Fibroblast of lung (primary cell): ENCODE results near the gene RPS14. TPM values are rescaled to one million over a fixed set of nuclear protein-coding genes. Genes with fewer than 3 reads are reported as not detected.
A peak's percentile ranks its signal among the peaks of the same experiment; 100 is the strongest.

ENCODE experiments used
- DNase-seq, 2 donors: peaks; one replicate each; pipeline versions ENCODE4 v3.0.0 to v3.0.0-alpha.2; 2010; ENCODE audit warnings: low read depth in 2 of 2
- H2AFZ ChIP-seq: 2 replicates; pipeline ENCODE4 v1.5.1; 2012; ENCODE audit warnings: low read length, control low read depth, inconsistent platforms
- H3K27ac ChIP-seq: 2 replicates; pipeline ENCODE4 v1.5.1; 2011; ENCODE audit warnings: low read length, control low read depth; ENCODE audit not compliant: insufficient read depth
- H3K27me3 ChIP-seq: 2 replicates; pipeline ENCODE4 v1.5.1; 2011; ENCODE audit warnings: mild to moderate bottlenecking, low read length; ENCODE audit not compliant: control insufficient read depth, insufficient read depth
- H3K36me3 ChIP-seq: 2 replicates; pipeline ENCODE4 v1.5.1; 2011; ENCODE audit warnings: low read length; ENCODE audit not compliant: control insufficient read depth, insufficient read depth
- H3K4me1 ChIP-seq: 2 replicates; pipeline ENCODE4 v1.5.1; 2011; ENCODE audit warnings: low read length; ENCODE audit not compliant: control insufficient read depth, insufficient read depth; ENCODE audit errors: extremely low read depth
- H3K4me2 ChIP-seq: 2 replicates; pipeline ENCODE4 v1.5.1; 2011; ENCODE audit warnings: low read length, control low read depth; ENCODE audit not compliant: insufficient read depth; ENCODE audit errors: extremely low read depth
- H3K4me3 ChIP-seq, 4 experiments: fragments of 200-600 bp in 1 of 4; sonication (generic) in 1 of 4; replicated peaks in 1 of 4; 2 replicates each; pipeline ENCODE4 v1.5.1; 2011 to 2016; ENCODE audit warnings: low read length in 4 of 4, low read depth in 3 of 4, mild to moderate bottlenecking in 3 of 4, control low read depth in 2 of 4, inconsistent platforms in 1 of 4, mixed read lengths in 1 of 4; ENCODE audit not compliant: insufficient read depth in 1 of 4; ENCODE audit errors: control extremely low read depth in 1 of 4
- H3K79me2 ChIP-seq: 2 replicates; pipeline ENCODE4 v1.5.1; 2012; ENCODE audit warnings: mild to moderate bottlenecking, low read length, inconsistent platforms; ENCODE audit not compliant: control insufficient read depth, insufficient read depth
- H3K9ac ChIP-seq: 2 replicates; pipeline ENCODE4 v1.5.1; 2011; ENCODE audit warnings: mild to moderate bottlenecking, low read length, control low read depth; ENCODE audit not compliant: insufficient read depth
- H3K9me3 ChIP-seq: 2 replicates; pipeline ENCODE4 v1.5.1; 2012; ENCODE audit warnings: low read depth, low read length; ENCODE audit not compliant: control insufficient read depth, insufficient read depth
- H4K20me1 ChIP-seq: 2 replicates; pipeline ENCODE4 v1.5.1; 2011; ENCODE audit warnings: low read length; ENCODE audit not compliant: control insufficient read depth, insufficient read depth; ENCODE audit errors: extremely low read depth
- CTCF ChIP-seq, 2 donors: IDR thresholded peaks in 1 of 2; conservative IDR thresholded peaks in 1 of 2; 1 replicate in 1 of 2; 2 replicates in 1 of 2; pipeline ENCODE4 v1.5.1; 2011 to 2012; ENCODE audit warnings: low read length in 2 of 2, control low read depth in 1 of 2, inconsistent platforms in 1 of 2, low read depth in 1 of 2, mild to moderate bottlenecking in 1 of 2
- EZH2 ChIP-seq: IDR thresholded peaks from 2 replicates; pipeline ENCODE4 v1.5.1; 2012; ENCODE audit warnings: low read length, control low read depth, mild to moderate bottlenecking; ENCODE audit errors: missing control alignments
- polyA plus RNA-seq, 2 donors: library from polyadenylated mRNA; depleted of rRNA in 1 of 2; stranded (reverse) in 1 of 2; unstranded in 1 of 2; fragments of >200 nt; gene quantifications; 2 replicates each; pipeline ENCODE4 v1.2.1, GENCODE V29; 2011 to 2012; ENCODE audit warnings: missing spikeins in 1 of 2
- total RNA-seq: library from RNA; depleted of rRNA; stranded (reverse); fragments of >200 nt; gene quantifications from 2 replicates; pipeline ENCODE4 v1.2.1, GENCODE V29; 2014

Gene RPS14
- total and polyA plus RNA-seq, 2 donors (not counting 1 experiment from before 2014, with no cell fraction given), result 1,962 to 5,623 TPM

- no peak for TF ChIP-seq CTCF (conservative IDR thresholded peaks at IDR 0.05 in 1 of 2, IDR thresholded peaks at IDR 0.05 in 1 of 2; ENCODE audit: low read depth in 1 of 2, low read length in 2 of 2)
- no peak for TF ChIP-seq EZH2
- H3K36me3 ChIP-seq, result no peaks in the 10 kb centered on the region
- H3K4me2 ChIP-seq, result no peak overlapping the region
- no peak overlapping the region for H3K4me3 ChIP-seq
- peaks cover 3% of the 10 kb centered on the region for H3K4me1 ChIP-seq
- no peak overlapping the region for H2AFZ ChIP-seq
- H3K9ac ChIP-seq, result no peak overlapping the region
- no peaks in the 10 kb centered on the region for H3K9me3 ChIP-seq
- no peak overlapping the region for H3K27ac ChIP-seq
- H3K27me3 ChIP-seq, result no peaks in the 10 kb centered on the region
- H3K79me2 ChIP-seq, result peaks cover 16% of the 10 kb centered on the region
- no peak for DNase-seq
- peaks cover 2% of the 10 kb centered on the region for H4K20me1 ChIP-seq
These were observed 3.4 kb upstream of the RPS14 start for GRCh38 chr5:150452914-150453313.

GRCh38 chr5:150451594-150451993, 2.1 kb upstream of the RPS14 start:
- no peak for DNase-seq
- Histone ChIP-seq H2AFZ (no peak overlapping the region), H4K20me1 (peaks cover 2% of the 10 kb centered on the region), H3K4me1 (peaks cover 9% of the 10 kb centered on the region), H3K9ac (no peak overlapping the region), H3K79me2 (peaks cover 29% of the 10 kb centered on the region), H3K36me3 (peaks cover 9% of the 10 kb centered on the region), H3K4me3 (no peak overlapping the region), H3K9me3 (no peaks in the 10 kb centered on the region), H3K4me2 (no peak overlapping the region), H3K27me3 (no peaks in the 10 kb centered on the region), H3K27ac (no peak overlapping the region)
- TF ChIP-seq EZH2 (no peak), CTCF (conservative IDR thresholded peaks at IDR 0.05 in 1 of 2, IDR thresholded peaks at IDR 0.05 in 1 of 2; ENCODE audit: low read depth in 1 of 2, low read length in 2 of 2) (no peak)

GRCh38 chr5:150448952-150449516, 505 bp downstream of the RPS14 start:
- peaks cover 2% of the 10 kb centered on the region for H4K20me1 ChIP-seq

More at GRCh38 chr5:150448952-150449516, 505 bp downstream of the RPS14 start:
- Histone ChIP-seq H3K36me3 (peaks cover 29% of the 10 kb centered on the region), H3K79me2 (peaks cover 42% of the 10 kb centered on the region), H3K27me3 (no peaks in the 10 kb centered on the region), H3K9me3 (no peaks in the 10 kb centered on the region), H3K9ac (peak overlapping the region; percentile 89), H2AFZ (peak overlapping the region; percentile 60), H3K4me2 (peak overlapping the region; percentile 91), H3K27ac (peak overlapping the region; percentile 99), H3K4me3 (peak overlapping the region; percentile 71 to 90 (median 87)), H3K4me1 (peaks cover 9% of the 10 kb centered on the region)
- DNase-seq, result no peak
- TF ChIP-seq EZH2 (no peak), CTCF (conservative IDR thresholded peaks at IDR 0.05 in 1 of 2, IDR thresholded peaks at IDR 0.05 in 1 of 2; ENCODE audit: low read depth in 1 of 2, low read length in 2 of 2) (no peak)
